Measurements from ENCODE around the gene RBBP9.

The RBBP9 gene

GRCh38 chr20:18481596-18481995 lies 15.4 kb downstream of the RBBP9 start:
- no peak for TF ChIP-seq CTCF (IDR thresholded peaks at IDR 0.05; ENCODE audit: low read length, missing control alignments)
- H3K4me3 ChIP-seq (replicated peaks; ENCODE audit: low read depth, low read length), result no peak overlapping the region
- DNase-seq (ENCODE audit: low read depth), result no peak

GRCh38 chr20:18477821-18478220 lies 19.2 kb downstream of the RBBP9 start:
- no peak for DNase-seq (ENCODE audit: low read depth)
- TF ChIP-seq CTCF (IDR thresholded peaks at IDR 0.05; ENCODE audit: low read length, missing control alignments), result no peak
- no peak overlapping the region for H3K4me3 ChIP-seq (replicated peaks; ENCODE audit: low read depth, low read length)

- TF ChIP-seq CTCF (IDR thresholded peaks at IDR 0.05; ENCODE audit: low read length, missing control alignments), result no peak
- no peak overlapping the region for H3K4me3 ChIP-seq (replicated peaks; ENCODE audit: low read depth, low read length)
Measured at GRCh38 chr20:18477218-18477617, 19.8 kb downstream of the RBBP9 start.

GRCh38 chr20:18466894-18467730 lies 29.9 kb downstream of the RBBP9 start, which contains the start of the genes DZANK1 and POLR3F:
TSS of gene DZANK1 (minus strand) at chr20:18467030. CDS start at chr20:18465358, 1,672 bp downstream.
TSS of gene POLR3F (plus strand) at chr20:18467390. CDS start at chr20:18467507, 117 bp downstream.
- DNase-seq (ENCODE audit: low read depth), result peak; percentile 96
- TF ChIP-seq CTCF (IDR thresholded peaks at IDR 0.05; ENCODE audit: low read length, missing control alignments), result no peak
- H3K4me3 ChIP-seq (replicated peaks; ENCODE audit: low read depth, low read length), result peak within 1 kb of the TSS; percentile 98

More at GRCh38 chr20:18477218-18477617, 19.8 kb downstream of the RBBP9 start:
- DNase-seq (ENCODE audit: low read depth), result no peak

- peak overlapping the region; percentile 98 for H3K4me3 ChIP-seq (replicated peaks; ENCODE audit: low read depth, low read length)
- no peak for DNase-seq (ENCODE audit: low read depth)
- no peak for TF ChIP-seq CTCF (IDR thresholded peaks at IDR 0.05; ENCODE audit: low read length, missing control alignments)
Measured at GRCh38 chr20:18466574-18466893, 30.5 kb downstream of the RBBP9 start.

GRCh38 chr20:18465536-18466200 lies 31.4 kb downstream of the RBBP9 start:
- no peak for TF ChIP-seq CTCF (IDR thresholded peaks at IDR 0.05; ENCODE audit: low read length, missing control alignments)
- no peak overlapping the region for H3K4me3 ChIP-seq (replicated peaks; ENCODE audit: low read depth, low read length)
- DNase-seq (ENCODE audit: low read depth), result no peak
